Fibroblast of lung (primary cell): ENCODE measurements around the gene PTPN14.

Experiments used
- EZH2 ChIP-seq: IDR thresholded peaks from 2 replicates; pipeline ENCODE4 v1.5.1; 2012; ENCODE audit warnings: low read length, control low read depth, mild to moderate bottlenecking; ENCODE audit errors: missing control alignments
- TF ChIP-seq, protein P1 (sequence below), 2 donors: IDR thresholded peaks in 1 of 2; conservative IDR thresholded peaks in 1 of 2; 1 replicate in 1 of 2; 2 replicates in 1 of 2; pipeline ENCODE4 v1.5.1; 2011 to 2012; ENCODE audit warnings: low read length in 2 of 2, control low read depth in 1 of 2, inconsistent platforms in 1 of 2, low read depth in 1 of 2, mild to moderate bottlenecking in 1 of 2

DNA sequence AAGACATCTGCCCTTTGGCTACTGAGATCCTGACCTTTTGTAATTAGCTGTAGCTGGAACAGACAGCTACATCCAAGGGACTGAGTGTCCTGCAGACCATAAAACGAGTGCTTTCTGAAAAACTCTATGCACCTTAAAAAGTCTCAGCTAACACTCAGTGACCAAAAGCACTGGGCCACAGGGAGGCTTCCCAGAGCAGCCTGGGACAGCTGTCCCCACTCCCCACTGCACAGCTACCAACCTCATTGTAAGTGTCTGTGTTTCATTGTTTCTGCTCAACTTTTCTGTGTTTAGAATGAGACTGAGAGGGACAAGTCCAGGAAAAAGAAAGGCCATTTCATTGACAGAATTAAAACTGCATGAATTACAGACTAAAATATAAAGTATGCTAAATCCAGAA lies 189.8 kb downstream of the PTPN14 start:
- TF ChIP-seq, protein P1, sequence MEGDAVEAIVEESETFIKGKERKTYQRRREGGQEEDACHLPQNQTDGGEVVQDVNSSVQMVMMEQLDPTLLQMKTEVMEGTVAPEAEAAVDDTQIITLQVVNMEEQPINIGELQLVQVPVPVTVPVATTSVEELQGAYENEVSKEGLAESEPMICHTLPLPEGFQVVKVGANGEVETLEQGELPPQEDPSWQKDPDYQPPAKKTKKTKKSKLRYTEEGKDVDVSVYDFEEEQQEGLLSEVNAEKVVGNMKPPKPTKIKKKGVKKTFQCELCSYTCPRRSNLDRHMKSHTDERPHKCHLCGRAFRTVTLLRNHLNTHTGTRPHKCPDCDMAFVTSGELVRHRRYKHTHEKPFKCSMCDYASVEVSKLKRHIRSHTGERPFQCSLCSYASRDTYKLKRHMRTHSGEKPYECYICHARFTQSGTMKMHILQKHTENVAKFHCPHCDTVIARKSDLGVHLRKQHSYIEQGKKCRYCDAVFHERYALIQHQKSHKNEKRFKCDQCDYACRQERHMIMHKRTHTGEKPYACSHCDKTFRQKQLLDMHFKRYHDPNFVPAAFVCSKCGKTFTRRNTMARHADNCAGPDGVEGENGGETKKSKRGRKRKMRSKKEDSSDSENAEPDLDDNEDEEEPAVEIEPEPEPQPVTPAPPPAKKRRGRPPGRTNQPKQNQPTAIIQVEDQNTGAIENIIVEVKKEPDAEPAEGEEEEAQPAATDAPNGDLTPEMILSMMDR (conservative IDR thresholded peaks at IDR 0.05 in 1 of 2, IDR thresholded peaks at IDR 0.05 in 1 of 2; ENCODE audit: low read depth in 1 of 2, low read length in 2 of 2): no peak
- no peak for TF ChIP-seq EZH2
